ENCODE results near the gene TMEM123. TPM values are rescaled to one million over a fixed set of nuclear protein-coding genes. Genes with fewer than 3 reads are reported as not detected.
A peak's percentile ranks its signal among the peaks of the same experiment; 100 is the strongest.

Gene TMEM123
- total and polyA plus RNA-seq, 10 of the 15 experiments (the other 5 are each of a cell fraction or from before 2014, with no cell fraction given) = 35.1 to 667 (median 123) TPM

DNA sequence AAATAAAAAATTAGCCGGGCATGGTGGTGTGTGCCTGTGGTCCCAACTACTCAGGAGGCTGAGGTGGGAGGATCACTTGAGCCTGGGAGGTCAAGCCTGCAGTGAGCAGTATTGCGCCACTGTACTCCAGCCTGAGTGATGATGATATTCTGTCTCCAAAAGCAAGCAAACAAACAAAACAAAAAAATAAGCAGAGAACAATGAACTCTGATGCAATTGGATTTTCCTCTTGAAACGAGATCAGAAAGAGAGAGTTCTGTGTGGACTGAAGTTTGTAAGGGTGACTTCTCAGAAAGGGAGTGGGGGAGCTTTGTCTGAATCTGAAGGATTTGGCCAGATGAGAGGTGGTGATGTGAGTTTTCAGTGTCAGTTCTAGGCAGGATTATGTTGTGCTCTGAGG is 6.0 kb upstream of the TMEM123 start (continued):
- TF ChIP-seq ZBTB4 (CRISPR knock-in tag; IDR thresholded peaks at IDR 0.05) (no peak), MTA3 (IDR thresholded peaks at IDR 0.05; ENCODE audit: borderline replicate concordance, low read length) (no peak)

- Histone ChIP-seq H3K36me3 (ENCODE audit: control insufficient read depth in 2 of 2, insufficient read depth in 2 of 2, low read length in 1 of 2) (no peaks in the 10 kb centered on the region), H4K20me1 (ENCODE audit: control insufficient read depth, insufficient read depth) (no peaks in the 10 kb centered on the region), H3K9me3 (replicated peaks; ENCODE audit: control insufficient read depth, insufficient read depth, low read length) (no peaks in the 10 kb centered on the region), H3K4me3 (no peak overlapping the region), H3K4me2 (ENCODE audit: control insufficient read depth, insufficient read depth) (0 out of 2 replicates have a peak overlapping the region, but pooled peaks have one; percentile 38), H2AFZ (ENCODE audit: control insufficient read depth, low read depth, low read length) (no peak overlapping the region), H3K9ac (ENCODE audit: control insufficient read depth, insufficient read depth, low read length) (no peak overlapping the region), H3K79me2 (ENCODE audit: control insufficient read depth, insufficient read depth, low read length) (no peaks in the 10 kb centered on the region), H3K4me1 (ENCODE audit: control insufficient read depth, insufficient read depth, low read length) (peaks cover 28% of the 10 kb centered on the region), H3K27ac (ENCODE audit: control insufficient read depth, insufficient read depth) (no peak overlapping the region), H3K27me3 (replicated peaks in 1 of 2; ENCODE audit: control insufficient read depth in 2 of 2, insufficient read depth in 2 of 2, low read length in 1 of 2) (no peaks in the 10 kb centered on the region)
- ChIA-PET SMC1A (ENCODE audit: uncharacterized antibody, unreplicated experiment) (interaction anchor here (0.5 to 3.8 kb wide), 11 partner anchors 19 to 153 kb away, joined by 3 to 18 read pairs (median 3); no protein-coding TSS in a partner anchor), RAD21 (ENCODE audit: unreplicated experiment) (interaction anchor here (1.3 to 2.9 kb wide), 5 partner anchors 18 to 113 kb away, joined by 3 to 10 read pairs (median 4); no protein-coding TSS in a partner anchor), POLR2A (interaction anchor here (0.8 to 1.5 kb wide), 2 partner anchors 12 to 108 kb away, joined by 3 read pairs; no protein-coding TSS in a partner anchor), CTCF (interaction anchor here (0.7 to 3.2 kb wide), 9 partner anchors 9 to 209 kb away, joined by 3 to 13 read pairs (median 4); no protein-coding TSS in a partner anchor)
- BruUV-seq (replicated peaks) = no TSS peak
- in situ Hi-C loops (cut with MboI) = no loop called here
- ATAC-seq (no peak), DNase-seq (ENCODE audit: low read depth, low spot score) (no peak), FAIRE-seq (no peak)
- intact Hi-C loops (cut with micrococcal nuclease; ENCODE audit: unreplicated experiment) = no loop called here
- TF ChIP-seq HDGF (IDR thresholded peaks at IDR 0.05) (no peak), TCF7 (IDR thresholded peaks at IDR 0.05; ENCODE audit: borderline replicate concordance) (no peak), CREB1 (IDR thresholded peaks at IDR 0.05; ENCODE audit: low read depth) (no peak), ZNF592 (IDR thresholded peaks at IDR 0.05) (no peak), ASH2L (IDR thresholded peaks at IDR 0.05; ENCODE audit: borderline replicate concordance, low read depth) (no peak), CEBPB (IDR thresholded peaks at IDR 0.05; ENCODE audit: borderline replicate concordance in 1 of 2, low read depth in 2 of 2, low read length in 2 of 2) (no peak), RCOR1 (conservative IDR thresholded peaks at IDR 0.05; ENCODE audit: low read depth, low read length) (no peak), CBFB (IDR thresholded peaks at IDR 0.05; ENCODE audit: low read depth) (no peak), NR2C1 (IDR thresholded peaks at IDR 0.05) (no peak), RAD21 (IDR thresholded peaks at IDR 0.05; ENCODE audit: insufficient read depth, low read depth, low read length) (no peak), ZNF622 (IDR thresholded peaks at IDR 0.05) (no peak), MTA3 (IDR thresholded peaks at IDR 0.05; ENCODE audit: borderline replicate concordance, low read length) (no peak)
- TF ChIP-seq, protein P1, sequence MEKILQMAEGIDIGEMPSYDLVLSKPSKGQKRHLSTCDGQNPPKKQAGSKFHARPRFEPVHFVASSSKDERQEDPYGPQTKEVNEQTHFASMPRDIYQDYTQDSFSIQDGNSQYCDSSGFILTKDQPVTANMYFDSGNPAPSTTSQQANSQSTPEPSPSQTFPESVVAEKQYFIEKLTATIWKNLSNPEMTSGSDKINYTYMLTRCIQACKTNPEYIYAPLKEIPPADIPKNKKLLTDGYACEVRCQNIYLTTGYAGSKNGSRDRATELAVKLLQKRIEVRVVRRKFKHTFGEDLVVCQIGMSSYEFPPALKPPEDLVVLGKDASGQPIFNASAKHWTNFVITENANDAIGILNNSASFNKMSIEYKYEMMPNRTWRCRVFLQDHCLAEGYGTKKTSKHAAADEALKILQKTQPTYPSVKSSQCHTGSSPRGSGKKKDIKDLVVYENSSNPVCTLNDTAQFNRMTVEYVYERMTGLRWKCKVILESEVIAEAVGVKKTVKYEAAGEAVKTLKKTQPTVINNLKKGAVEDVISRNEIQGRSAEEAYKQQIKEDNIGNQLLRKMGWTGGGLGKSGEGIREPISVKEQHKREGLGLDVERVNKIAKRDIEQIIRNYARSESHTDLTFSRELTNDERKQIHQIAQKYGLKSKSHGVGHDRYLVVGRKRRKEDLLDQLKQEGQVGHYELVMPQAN (conservative IDR thresholded peaks at IDR 0.05) = no peak
Observed at GRCh38 chr11:102457865-102458264, 5.3 kb upstream of the TMEM123 start.

Data from GM12878 (cell line).